GM19324 (cell line): ENCODE data around the gene GIPC1.
"Not testable (repeated sequence)": the region's sequence is repeated elsewhere in the genome, so short reads cannot be mapped to it uniquely, and the experiment has no call there.

ENCODE experiments used
- ATAC-seq: cut with Tn5 transposase; IDR thresholded peaks from one replicate; pipeline ENCODE4 v1.9.1; 2021; ENCODE audit warnings: mild to moderate bottlenecking, moderate library complexity; ENCODE audit not compliant: unreplicated experiment, low FRiP score

GIPC1 gene

DNA sequence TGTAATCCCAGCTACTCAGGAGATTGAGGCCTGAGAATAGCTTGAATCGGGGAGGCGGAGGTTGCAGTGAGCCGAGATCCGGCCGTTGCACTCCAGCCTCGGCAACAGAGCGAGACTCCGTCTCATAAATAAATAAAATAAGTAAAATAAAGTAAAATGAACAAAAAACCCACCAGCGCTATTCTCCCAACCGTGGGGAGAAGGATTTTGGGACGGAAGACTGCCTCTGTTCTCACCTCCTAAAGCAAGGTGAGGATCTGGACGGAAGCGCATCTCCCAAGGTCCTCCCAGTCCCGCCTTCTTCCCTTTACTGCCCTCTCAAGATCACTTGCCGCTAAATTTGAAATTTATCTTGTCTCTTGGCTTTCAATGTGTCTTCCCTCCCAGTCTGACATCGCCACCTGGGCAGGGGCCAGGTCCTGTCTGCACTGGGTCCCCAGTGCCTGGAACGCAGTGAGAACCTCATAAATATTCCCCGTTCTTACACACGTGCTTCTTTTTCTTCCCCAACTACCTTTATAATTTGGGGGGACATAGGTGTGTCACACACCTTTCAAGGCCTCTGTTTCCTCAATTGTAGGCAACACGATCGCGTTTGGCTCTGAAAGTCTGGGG is 23.4 kb upstream of the GIPC1 start:
- no peak for ATAC-seq

DNA sequence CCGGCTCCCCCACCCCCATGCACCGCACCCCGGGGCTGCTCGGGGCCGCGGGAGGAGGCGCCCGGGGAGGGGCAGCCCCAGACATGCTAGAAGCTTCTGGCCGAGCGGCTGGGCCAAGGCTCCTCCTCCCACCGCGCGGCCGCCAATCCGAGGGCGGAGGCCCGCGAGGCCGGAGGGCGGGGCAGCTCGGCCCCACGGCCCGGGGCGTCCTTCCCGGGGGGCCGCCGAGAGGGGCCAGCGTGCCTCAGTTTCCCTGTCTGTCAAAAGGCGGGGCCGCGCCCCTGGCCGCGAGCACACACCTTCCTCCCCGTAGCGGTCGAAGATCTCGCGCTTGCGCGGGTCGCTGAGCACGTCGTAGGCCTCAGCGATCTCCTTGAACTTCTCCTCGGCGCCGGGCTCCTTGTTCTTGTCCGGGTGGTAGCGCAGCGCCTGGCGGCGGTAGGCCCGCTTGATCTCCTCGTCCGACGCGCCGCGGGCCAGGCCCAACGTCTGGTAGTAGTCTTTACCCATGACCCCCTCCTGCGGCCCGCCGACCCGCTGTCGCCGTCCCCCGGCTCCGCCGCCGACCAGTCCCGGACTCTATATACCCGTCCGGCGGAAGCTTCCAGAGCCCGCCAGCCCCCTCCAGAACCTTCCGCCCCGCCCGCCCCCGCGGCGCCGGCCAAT is 22.0 kb upstream of the GIPC1 start, which contains the start of gene DNAJB1:
Gene DNAJB1, minus strand, starts transcription at position 558 of the 666 bp plus-strand sequence. Its CDS starts 48 bp downstream, at position 510.
- peak; percentile 78 for ATAC-seq

DNA sequence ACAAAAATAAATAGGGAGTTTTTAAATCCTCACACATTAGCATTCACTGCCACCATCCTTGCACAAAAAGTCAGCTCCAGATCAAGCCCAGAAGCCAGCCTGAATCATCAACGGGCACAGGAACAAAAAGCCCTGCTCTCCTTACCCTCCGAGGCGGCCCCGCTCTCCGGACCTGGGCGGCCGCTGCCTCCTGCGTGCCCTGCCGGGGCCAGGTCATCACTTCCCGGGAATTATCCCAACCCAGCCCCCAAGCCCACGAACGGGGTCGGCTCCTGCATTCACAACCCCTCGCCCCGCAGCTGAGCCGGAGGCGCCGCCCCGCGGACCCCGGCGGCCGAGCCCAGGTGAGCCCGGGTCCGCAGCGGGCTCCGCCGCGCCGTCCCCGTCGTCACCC is 21.5 kb upstream of the GIPC1 start:
- ATAC-seq: no peak

DNA sequence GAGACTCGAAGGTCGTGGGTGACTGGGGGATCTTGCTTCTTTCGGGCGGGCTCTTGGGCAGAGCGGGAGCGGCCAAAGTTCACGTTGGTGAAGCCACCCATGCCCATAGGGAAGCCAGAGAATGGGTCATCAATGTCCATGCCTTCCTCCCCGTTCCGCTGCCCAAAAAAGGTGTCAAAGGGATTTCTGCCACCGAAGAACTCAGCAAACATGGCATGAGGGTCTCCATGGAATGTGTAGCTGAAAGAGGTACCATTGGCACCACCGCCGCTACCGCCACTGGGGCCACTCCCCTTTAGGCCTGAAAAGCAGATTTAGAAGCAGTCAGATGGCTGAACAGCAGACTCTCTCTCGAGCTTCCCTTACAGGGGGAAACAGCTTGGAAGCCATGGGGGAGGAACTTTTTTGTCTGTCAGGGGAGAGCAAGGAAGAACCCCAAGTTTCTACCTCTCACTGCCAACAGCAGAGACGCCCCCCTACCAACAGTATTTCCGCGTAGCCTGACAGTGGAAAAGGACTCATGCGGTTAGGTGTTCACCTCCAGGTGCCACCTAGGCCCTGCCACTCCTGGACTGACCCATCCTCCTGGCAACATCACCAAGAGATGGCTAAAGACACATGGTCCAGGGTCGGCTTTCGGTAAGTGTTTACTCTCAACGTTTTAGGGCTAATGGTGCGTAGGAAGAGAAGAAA is 21.0 kb upstream of the GIPC1 start:
- no peak for ATAC-seq

DNA sequence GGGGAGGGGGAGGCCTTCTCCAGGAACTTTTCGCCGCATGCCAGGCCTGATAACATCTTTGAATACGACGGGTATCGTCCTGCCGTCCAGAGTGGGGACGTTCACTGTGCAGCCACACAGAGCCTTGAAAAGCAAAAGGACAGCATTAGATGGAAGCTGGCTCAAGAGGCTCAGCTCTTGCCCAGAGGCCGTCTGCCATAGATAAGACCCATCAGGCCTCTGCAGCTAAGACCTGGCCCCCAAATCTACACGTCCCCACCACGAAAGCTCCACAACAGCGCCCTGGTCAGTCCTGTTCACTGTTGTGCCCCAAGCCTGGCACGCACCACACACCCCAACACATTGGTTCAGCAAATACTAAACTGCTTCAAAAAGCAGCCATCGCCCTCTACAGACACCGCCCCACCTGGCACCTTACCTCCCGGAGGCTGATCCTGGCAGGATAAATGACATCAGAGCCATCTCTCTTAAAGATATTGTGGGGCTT is 20.2 kb upstream of the GIPC1 start:
- no peak for ATAC-seq

DNA sequence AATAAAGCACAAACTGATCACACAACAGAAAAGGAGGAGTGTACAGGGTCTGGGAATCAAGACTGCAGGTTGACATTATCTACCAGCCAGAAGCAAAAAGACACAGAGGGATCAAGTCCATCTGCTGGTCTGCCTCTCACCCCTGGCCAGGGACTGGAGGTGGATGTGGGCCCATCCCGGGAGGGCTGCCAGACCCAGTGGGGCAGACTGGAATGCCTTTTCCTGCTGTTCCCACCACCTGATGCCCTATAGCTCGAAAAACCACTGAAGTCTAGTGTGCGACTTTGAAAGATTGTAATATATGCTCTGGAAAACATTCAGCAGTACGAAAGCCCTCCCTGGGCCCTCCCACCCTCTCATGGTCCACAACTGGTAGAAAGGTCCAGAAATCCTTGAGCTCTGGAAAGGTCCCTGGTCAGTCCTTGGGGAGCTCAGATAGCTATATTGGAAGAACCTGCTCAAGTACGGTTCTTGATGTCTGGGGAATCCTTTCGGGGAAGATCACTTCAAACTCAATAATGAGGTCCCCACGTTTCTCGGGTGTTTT is 19.6 kb upstream of the GIPC1 start:
- ATAC-seq: no peak

DNA sequence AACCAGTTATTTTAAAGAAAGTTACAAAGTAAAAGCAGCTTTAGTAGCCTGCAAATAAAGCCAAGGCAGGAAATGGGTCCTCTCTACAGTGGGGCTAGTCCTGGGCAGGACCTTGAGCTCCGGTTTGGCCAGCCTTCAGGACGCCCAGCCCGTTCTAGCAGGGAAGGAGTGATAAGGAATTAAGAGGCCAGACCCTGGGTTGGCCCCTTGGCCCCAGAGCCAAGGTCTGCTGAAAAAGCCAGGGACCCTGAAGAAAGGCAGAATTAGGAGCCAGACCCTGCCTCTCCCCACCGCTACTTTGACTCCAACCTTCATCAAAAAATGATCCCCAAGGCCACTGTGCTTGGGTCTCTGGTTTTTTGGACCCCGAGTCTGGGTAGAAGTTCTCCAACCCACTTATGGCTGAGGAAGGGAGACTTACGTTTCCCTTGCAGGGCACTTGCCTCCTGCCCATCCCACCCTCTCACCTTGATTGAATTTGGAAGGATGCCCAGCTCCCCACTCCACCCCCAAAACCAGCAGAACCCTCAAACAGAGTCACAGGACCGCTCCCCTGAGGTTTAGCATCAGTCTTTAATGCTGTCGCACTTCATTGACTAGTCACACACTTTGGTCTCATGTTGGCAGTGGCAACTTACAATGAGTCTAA is 18.4 kb upstream of the GIPC1 start:
- no peak for ATAC-seq

DNA sequence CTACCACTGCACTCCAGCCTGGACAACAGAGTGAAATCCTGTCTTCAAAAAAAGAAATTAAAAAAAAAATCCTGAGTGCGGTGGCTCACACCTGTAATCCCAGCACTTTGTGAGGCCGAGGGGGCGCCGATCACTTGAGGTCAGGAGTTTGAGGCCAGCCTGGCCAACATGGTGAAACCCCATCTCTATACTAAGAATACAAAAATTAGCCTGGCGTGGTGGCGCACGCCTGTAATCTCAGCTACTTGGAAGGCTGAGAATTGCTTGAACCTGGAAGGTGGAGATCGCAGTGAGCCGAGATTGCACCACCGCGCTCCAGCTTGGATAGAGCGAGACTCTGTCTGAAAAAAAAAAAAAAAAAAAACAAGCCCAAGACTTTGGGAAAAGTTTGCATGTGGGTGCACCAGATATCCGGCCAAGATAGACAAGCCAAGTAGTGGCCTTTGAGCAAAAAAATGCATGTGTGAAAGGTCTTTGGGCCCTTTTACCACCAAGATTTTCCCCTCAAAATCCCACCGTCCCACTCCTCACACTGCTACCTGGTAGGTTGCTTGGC is 16.6 kb upstream of the GIPC1 start:
- no peak for ATAC-seq

DNA sequence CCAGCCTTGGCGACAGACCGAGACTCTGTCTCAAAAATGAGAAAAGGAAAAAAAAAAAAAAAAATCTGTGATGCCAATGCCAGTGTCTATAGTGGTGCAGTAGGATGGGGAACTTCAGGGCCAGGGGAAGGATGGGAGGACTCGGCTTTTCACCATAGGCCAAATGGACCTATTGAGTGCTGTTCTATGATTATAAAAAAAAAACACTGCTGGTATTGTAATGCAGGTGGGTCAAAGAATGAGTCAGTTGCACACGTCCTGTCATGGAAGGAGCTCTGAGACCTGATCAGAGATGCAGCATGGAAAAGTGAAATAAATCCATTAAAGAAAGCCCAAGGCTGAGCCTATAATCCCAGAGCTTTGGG is 15.3 kb upstream of the GIPC1 start:
- no peak for ATAC-seq

DNA sequence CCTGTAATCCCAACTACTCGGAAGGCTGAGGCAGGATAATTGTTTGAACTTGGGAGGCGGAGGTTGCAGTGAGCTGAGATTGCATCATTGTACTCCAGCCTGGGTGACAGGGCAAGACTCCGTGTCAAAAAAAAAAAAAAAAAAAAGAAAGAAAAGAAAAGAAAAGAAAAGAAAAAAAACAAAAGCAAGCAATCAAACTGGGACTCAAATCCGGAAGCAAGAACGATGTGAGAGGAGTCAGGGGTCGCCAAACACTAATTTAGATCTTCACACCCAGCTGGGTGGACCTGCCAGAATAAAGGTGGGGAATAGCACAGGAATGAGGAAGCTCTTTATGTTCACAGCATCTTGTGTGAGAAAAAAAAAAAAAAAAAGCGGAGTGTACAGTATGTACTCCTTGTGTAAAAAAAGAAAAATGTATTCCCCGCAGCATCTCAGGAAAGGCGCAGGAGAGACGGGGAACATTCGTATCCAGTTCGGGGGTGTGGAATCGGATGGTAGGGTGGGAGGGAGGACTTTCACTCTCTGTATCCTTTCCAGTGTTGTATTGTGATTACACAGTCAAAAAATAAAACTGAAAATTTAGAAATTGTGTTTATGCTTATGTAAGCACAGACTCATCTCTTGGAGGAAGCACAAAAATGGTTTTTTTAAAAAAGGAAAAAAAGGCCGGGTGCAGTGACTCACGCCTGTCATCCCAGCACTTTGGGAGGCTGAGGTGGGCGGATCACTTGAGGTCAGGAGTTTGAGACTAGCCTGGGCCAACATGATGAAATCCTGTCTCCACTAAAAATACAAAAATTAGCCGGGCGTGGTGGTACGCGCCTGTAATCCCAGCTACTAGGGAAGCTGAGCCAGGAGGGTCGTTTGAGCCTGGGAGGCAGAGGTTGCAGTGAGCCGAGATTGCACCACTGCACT is 14.6 kb upstream of the GIPC1 start:
- no peak for ATAC-seq

DNA sequence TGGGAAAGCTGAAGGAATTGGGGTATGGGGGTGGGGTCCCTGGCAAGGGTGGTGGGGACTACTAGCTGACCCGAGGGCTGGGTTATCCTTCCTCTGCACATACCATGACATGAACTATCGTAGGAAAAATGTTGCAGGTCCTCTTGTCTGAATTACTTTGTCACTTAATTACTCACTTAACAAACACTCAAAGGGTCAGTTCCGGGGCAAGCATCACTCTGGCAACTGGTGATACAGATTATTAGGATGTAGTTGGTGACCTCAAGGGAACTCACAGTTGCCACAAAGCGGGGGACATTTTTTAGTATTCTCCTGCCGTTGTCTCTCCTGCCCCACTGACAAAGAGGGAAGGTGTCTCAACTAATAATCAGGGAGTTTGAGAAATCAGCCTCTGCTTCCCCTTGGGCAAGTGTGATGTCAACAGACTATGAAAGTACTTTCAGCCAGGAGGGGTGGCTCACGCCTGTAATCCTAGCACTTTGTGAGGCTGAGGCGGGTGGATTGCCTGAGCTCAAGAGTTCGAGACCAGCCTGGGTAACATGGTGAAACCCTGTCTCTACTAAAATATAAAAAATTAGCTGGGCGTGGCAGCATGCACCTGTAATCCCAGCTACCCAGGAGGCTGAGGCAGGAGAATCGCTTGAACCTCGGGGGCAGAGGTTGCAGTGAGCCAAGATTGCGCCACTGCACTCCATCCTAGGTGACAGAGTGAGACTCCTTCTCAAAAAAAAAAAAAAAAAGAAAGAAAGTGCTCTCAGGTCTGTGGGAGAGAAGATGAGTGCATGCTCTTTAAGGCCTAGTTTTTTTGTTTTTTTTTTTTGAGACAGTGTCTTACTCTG is 12.0 kb upstream of the GIPC1 start:
- no peak for ATAC-seq

DNA sequence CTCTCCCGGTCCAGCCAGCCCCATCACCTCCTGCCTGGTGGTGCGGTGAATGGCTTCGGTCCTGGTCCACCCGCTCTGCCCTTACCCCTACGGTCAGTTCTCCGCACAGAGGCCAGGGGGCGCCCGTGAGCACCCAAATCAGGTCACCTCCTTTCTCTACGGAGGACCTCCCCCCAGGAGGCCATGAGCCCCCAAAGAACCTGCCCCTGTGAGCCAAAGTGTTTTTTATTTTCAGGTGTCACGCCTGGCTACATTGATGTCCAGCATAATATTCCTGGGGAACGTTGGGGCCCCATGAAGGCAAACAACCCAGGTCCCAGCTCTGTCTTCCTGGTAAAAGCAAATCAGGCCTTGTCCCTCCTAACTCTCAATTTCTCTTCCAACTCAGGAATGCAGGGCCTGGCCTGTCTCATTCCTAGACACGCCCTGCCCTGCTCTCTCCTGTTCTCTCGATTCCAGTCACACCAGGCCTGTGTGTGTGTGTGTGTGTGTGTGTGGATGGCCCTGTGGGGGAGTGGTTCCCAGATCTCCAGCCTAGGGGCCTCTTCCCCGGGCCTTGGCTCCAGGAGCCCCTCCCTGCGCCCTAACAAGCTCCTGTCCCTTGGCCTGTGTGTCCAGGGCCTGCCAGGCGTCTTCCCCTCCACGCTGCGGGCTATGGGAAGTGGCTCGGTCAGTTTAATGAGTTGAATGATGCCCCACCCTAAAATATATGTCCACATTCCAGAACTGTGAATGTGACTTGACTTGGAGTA is 9.7 kb upstream of the GIPC1 start:
- ATAC-seq: no peak

DNA sequence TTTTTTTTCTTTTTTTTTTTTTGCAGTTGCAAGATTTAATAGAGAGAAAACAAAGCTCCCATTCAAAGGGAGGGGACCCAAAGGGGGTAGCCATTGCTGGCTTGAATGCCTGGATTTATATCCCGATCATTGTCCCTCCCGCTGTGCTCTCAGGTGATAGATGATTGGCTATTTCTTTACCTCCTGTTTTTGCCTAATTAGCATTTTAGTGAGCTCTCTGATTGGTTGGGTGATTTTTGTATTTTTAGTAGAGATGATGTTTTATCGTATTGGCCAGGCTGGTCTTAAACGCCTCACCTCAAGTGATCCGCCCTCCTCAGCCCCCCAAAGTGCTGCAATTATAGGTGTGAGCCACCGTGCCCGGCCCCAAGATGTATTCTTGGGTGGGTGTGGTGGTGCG is 8.6 kb upstream of the GIPC1 start:
- not testable (repeated sequence) for ATAC-seq

DNA sequence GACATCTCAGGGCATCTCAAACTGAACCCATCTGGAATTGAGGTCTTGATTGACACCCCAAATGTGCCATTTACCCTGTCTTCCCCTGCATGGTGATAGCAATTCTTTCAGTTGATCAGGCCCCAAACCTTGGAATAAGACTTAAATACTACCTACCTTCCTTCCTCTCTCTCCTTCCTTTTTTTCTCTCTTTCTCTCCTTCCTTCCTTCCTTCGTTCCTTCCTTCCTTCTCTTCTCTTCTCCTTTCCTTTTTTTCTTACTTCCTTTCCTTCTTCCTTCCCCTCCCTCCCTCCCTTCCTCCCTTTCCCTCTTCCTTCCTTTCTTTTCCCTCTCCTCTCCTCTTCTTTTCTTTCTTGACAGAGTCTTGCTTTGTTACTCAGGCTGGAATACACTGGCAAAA is 7.4 kb upstream of the GIPC1 start:
- no peak for ATAC-seq

DNA sequence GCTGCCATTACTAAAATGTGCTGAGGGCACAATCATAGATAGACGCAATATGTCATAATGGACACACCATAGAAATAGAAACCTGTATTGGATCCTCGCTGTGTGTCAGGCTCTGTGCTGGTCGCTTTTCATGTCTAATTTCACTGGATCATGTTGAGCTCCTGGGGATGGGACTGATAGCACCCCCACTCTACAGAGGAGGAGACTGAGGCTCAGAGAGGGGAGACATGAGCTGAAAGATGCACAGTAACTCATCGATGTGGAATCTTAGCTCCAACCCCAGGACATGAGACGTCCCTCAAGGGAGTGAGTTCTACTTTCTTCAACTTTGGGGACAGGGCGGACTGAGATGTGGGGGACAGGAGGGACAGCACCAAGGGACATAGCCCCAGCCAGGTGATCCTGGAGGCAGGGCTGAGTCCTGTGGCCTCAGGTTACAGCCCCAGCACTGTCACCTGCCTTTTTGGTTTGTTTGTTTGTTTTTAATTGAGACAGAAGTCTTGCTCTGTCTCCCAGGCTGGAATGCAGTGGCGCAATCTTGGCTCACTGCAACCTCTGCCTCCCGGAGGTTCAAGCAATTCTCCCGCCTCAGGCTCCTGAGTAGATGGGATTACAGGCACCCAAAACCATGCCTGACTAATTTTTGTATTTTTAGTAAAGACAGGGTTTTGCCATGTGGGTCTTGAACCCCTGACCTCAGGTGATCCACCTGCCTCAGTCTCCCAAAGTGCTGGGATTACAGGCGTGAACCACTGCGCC is 6.6 kb upstream of the GIPC1 start:
- no peak for ATAC-seq

DNA sequence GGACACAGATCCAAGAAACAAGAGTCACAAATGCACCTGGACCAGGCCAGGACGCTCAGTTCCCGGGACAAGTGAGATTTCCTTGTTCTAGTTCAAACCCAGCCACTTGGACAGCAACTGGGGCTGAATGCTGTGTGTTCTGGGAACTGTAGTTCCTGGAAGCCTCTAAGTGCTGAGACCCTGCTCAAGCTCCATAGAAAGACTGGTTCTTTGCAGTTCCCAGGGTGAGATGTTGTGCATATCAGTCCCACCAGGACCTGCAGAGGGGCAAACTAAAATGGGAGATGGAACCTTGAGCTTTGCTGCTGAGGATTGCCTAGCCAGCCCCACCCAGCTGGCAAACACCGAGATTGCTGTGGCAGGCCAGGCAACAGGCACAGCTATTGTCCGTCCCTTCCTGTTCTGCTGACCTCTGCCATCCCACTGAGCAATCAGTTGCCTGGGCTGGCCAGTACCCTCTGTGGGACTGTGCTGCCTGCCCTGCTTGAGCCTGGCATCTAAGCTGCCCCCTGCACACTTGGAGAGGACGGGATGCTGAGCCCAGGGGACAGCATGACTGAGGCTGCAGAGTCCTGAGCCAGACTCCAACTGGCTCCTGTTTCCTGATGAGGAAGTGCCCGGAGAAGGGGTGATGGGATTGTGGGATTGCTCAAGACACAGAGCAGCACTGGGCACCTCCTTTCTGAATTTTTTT is 1.4 kb upstream of the GIPC1 start:
- ATAC-seq: no peak

DNA sequence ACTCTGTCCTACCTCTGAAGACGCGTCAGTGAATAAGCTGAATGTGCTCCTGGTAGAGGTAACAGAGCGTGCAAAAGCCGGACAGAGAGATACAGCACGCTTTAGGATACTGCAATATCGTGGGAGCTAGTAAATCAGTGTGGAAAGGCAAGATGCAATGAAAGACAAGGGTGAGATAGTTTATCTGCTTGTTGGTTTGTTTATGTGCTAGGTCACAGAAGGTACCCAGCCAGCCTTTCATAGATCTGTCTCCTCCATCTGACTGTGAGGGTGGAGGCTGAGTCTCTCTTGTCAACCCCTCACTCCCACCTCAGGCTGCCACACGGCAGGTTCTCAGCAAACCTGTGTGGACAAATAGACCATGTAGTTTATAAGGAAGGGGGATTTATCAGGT is 904 bp upstream of the GIPC1 start:
- no peak for ATAC-seq
